SK-N-SH (cell line): Measurements from ENCODE around the gene MAP3K13. TPM values are rescaled to one million over a fixed set of nuclear protein-coding genes. Genes with fewer than 3 reads are reported as not detected.

Source experiments
- CTCF ChIA-PET: fragments of 300-600, 350-600 bp; formaldehyde crosslinking; extraction: SDS; loops from one replicate; lab custom pipeline; 2021; lab: Yijun Ruan, JAX
- POLR2A ChIA-PET: fragments of 350-600 bp; sonication (Branson Sonifier 250); formaldehyde crosslinking; extraction: SDS; loops from one replicate; lab custom pipeline; 2020; ENCODE audit warnings: antibody characterized with exemption, inconsistent platforms; lab: Yijun Ruan, JAX
- DNase-seq: peaks from one replicate; pipeline ENCODE4 v3.0.0; 2012
- H2AFZ ChIP-seq: fragments of 200-600 bp; sonication (generic); 2 replicates; pipeline ENCODE4 v1.8.1; 2016; ENCODE audit warnings: antibody characterized with exemption, mild to moderate bottlenecking, low read depth
- H3F3A ChIP-seq: fragments of 200-600 bp; sonication (generic); replicated peaks from 2 replicates; pipeline ENCODE3; 2016; ENCODE audit warnings: antibody characterized with exemption, mild to moderate bottlenecking; ENCODE audit not compliant: insufficient read depth
- H3K27ac ChIP-seq, 2 experiments: fragments of 200-500 bp in 1 of 2; fragments of 200-600 bp in 1 of 2; sonication (Bioruptor generic) in 1 of 2; sonication (generic), shearing (Covaris generic) in 1 of 2; 2 replicates each; pipeline versions ENCODE4 v1.5.1 to v1.6.1; 2014 to 2016; ENCODE audit warnings: low read depth in 2 of 2, inconsistent platforms in 1 of 2, low read length in 1 of 2, mild to moderate bottlenecking in 1 of 2, mixed read lengths in 1 of 2
- H3K27me3 ChIP-seq: fragments of 200-600 bp; sonication (generic), shearing (Covaris generic); 2 replicates; pipeline ENCODE4 v1.6.1; 2016; ENCODE audit warnings: mixed run types; ENCODE audit not compliant: insufficient read depth
- H3K36me3 ChIP-seq, 2 experiments: fragments of 200-500 bp in 1 of 2; fragments of 200-600 bp in 1 of 2; sonication (Bioruptor generic) in 1 of 2; sonication (generic) in 1 of 2; replicated peaks in 1 of 2; 2 replicates each; pipeline versions ENCODE3 to v1.5.1; 2014 to 2016; ENCODE audit warnings: low read length in 1 of 2, mild to moderate bottlenecking in 1 of 2; ENCODE audit not compliant: insufficient read depth in 2 of 2, control insufficient read depth in 1 of 2
- H3K4me1 ChIP-seq, 2 experiments: fragments of 200-500 bp in 1 of 2; fragments of 200-600 bp in 1 of 2; sonication (Bioruptor generic) in 1 of 2; sonication (generic), shearing (Covaris generic) in 1 of 2; 2 replicates each; pipeline versions ENCODE4 v1.5.1 to v1.6.1; 2014 to 2016; ENCODE audit warnings: low read depth in 1 of 2, low read length in 1 of 2, mixed run types in 1 of 2; ENCODE audit not compliant: insufficient read depth in 2 of 2, control insufficient read depth in 1 of 2
- H3K4me2 ChIP-seq: fragments of 200-600 bp; sonication (generic), shearing (Covaris generic); 2 replicates; pipeline ENCODE4 v1.6.1; 2017; ENCODE audit warnings: mixed run types
- H3K4me3 ChIP-seq, 2 experiments: fragments of 200-500 bp in 1 of 2; fragments of 200-600 bp in 1 of 2; sonication (Bioruptor generic) in 1 of 2; sonication (generic), shearing (Covaris generic) in 1 of 2; 2 replicates each; pipeline versions ENCODE4 v1.5.1 to v1.8.1; 2014 to 2016; ENCODE audit warnings: low read depth in 2 of 2, inconsistent platforms in 1 of 2, low read length in 1 of 2, mild to moderate bottlenecking in 1 of 2, mixed read lengths in 1 of 2, moderate library complexity in 1 of 2
- H3K79me2 ChIP-seq: fragments of 200-600 bp; sonication (generic); 2 replicates; pipeline ENCODE4 v1.8.1; 2017; ENCODE audit warnings: mild to moderate bottlenecking; ENCODE audit not compliant: insufficient read depth
- H3K9ac ChIP-seq: fragments of 200-600 bp; sonication (generic); 2 replicates; pipeline ENCODE4 v1.6.1; 2017; ENCODE audit warnings: mixed run types
- H3K9me2 ChIP-seq: fragments of 200-600 bp; sonication (generic); 2 replicates; pipeline ENCODE4 v1.6.1; 2017; ENCODE audit warnings: mixed run types
- H3K9me3 ChIP-seq: fragments of 200-600 bp; sonication (generic); 2 replicates; pipeline ENCODE4 v1.6.1; 2017; ENCODE audit warnings: mixed run types, mild to moderate bottlenecking, moderate library complexity
- H4K20me1 ChIP-seq: fragments of 200-600 bp; sonication (generic); 2 replicates; pipeline ENCODE4 v1.6.1; 2017; ENCODE audit warnings: mild to moderate bottlenecking, mixed run types; ENCODE audit not compliant: insufficient read depth
- EP300 ChIP-seq, 2 experiments: IDR thresholded peaks; 2 replicates each; pipeline versions ENCODE4 v1.4.0 to v1.6.1; 2012; ENCODE audit warnings: borderline replicate concordance in 1 of 2, low read depth in 1 of 2, low read length in 1 of 2
- EZH2phosphoT487 ChIP-seq: fragments of 200-600 bp; sonication (generic); IDR thresholded peaks from 2 replicates; pipeline ENCODE4 v1.6.1; 2017; ENCODE audit warnings: low read depth, mixed run types, mild to moderate bottlenecking, antibody characterized with exemption, moderate library complexity, borderline replicate concordance
- FOSL2 ChIP-seq: IDR thresholded peaks from 2 replicates; pipeline ENCODE4 v1.4.0; 2012; ENCODE audit warnings: low read depth, mild to moderate bottlenecking, moderate library complexity, borderline replicate concordance
- GABPA ChIP-seq: IDR thresholded peaks from 2 replicates; pipeline ENCODE4 v1.4.0; 2012; ENCODE audit warnings: low read depth, mild to moderate bottlenecking
- GATA2 ChIP-seq: sonication (generic); formaldehyde crosslinking; IDR thresholded peaks from 2 replicates; pipeline ENCODE4 v1.5.0; 2020; ENCODE audit warnings: mild to moderate bottlenecking, missing genetic modification reagents
- JUND ChIP-seq: IDR thresholded peaks from 2 replicates; pipeline ENCODE4 v1.4.0; 2012
- MEF2A ChIP-seq: IDR thresholded peaks from 2 replicates; pipeline ENCODE4 v1.4.0; 2012; ENCODE audit warnings: low read depth, borderline replicate concordance
- MXI1 ChIP-seq: IDR thresholded peaks from 2 replicates; pipeline ENCODE4 v1.6.1; 2012; ENCODE audit warnings: mild to moderate bottlenecking, low read depth, low read length, improper control_type of control experiment
- NFIC ChIP-seq: IDR thresholded peaks from 2 replicates; pipeline ENCODE4 v1.4.0; 2012; ENCODE audit warnings: borderline replicate concordance
- NRF1 ChIP-seq: IDR thresholded peaks from 2 replicates; pipeline ENCODE4 v1.6.1; 2012; ENCODE audit warnings: low read depth, mild to moderate bottlenecking, low read length
- RAD21 ChIP-seq: IDR thresholded peaks from 2 replicates; pipeline ENCODE4 v1.6.1; 2012; ENCODE audit warnings: mild to moderate bottlenecking, low read length
- RCOR1 ChIP-seq: fragments of 150-350 bp; IDR thresholded peaks from 2 replicates; pipeline ENCODE4 v1.6.1; 2017; ENCODE audit warnings: antibody characterized with exemption, low read length
- RFX5 ChIP-seq: IDR thresholded peaks from 2 replicates; pipeline ENCODE4 v1.6.1; 2012; ENCODE audit warnings: mild to moderate bottlenecking, improper control_type of control experiment, low read length
- RXRA ChIP-seq: IDR thresholded peaks from 2 replicates; pipeline ENCODE4 v1.4.0; 2012; ENCODE audit warnings: low read depth, mild to moderate bottlenecking, borderline replicate concordance
- SIN3A ChIP-seq: IDR thresholded peaks from 2 replicates; pipeline ENCODE4 v1.6.1; 2012; ENCODE audit warnings: low read depth, mild to moderate bottlenecking, low read length, moderate library complexity, borderline replicate concordance
- SMC3 ChIP-seq: IDR thresholded peaks from 2 replicates; pipeline ENCODE4 v1.6.1; 2012; ENCODE audit warnings: low read depth, low read length, improper control_type of control experiment
- TAF1 ChIP-seq: IDR thresholded peaks from 2 replicates; pipeline ENCODE4 v1.6.1; 2012; ENCODE audit warnings: low read depth, mild to moderate bottlenecking, low read length, moderate library complexity, borderline replicate concordance
- TCF12 ChIP-seq: IDR thresholded peaks from 2 replicates; pipeline ENCODE4 v1.4.0; 2012
- TEAD4 ChIP-seq: IDR thresholded peaks from 2 replicates; pipeline ENCODE4 v1.4.0; 2012; ENCODE audit warnings: mild to moderate bottlenecking, borderline replicate concordance; ENCODE audit not compliant: insufficient read depth
- WGBS: methylation state at CpG from one replicate; pipeline ENCODE4 v1.1.6; 2017; ENCODE audit warnings: low lambda C conversion rate; 5-methylcytosine and 5-hydroxymethylcytosine counted together
- polyA plus RNA-seq, 3 experiments: library from polyadenylated mRNA; depleted of rRNA; stranded (reverse); fragments of >200 nt; gene quantifications; 2 replicates each; pipeline ENCODE4 v1.2.3, GENCODE V29; 2012
- TF ChIP-seq, protein P1 (sequence below): IDR thresholded peaks from 2 replicates; pipeline ENCODE4; 2012
- TF ChIP-seq, protein P2 (sequence below): IDR thresholded peaks from 2 replicates; pipeline ENCODE4 v1.4.0; 2012; ENCODE audit warnings: low read depth
- TF ChIP-seq, protein P3 (sequence below): IDR thresholded peaks from 2 replicates; pipeline ENCODE4 v1.4.0; 2012; ENCODE audit warnings: low read depth, borderline replicate concordance
- TF ChIP-seq, protein P4 (sequence below): fragments of 150-350 bp; IDR thresholded peaks from 2 replicates; pipeline ENCODE4 v1.6.1; 2017; ENCODE audit warnings: antibody characterized with exemption, low read length, low read depth, borderline replicate concordance
- TF ChIP-seq, protein P5 (sequence below): fragments of 150-350 bp; IDR thresholded peaks from 2 replicates; pipeline ENCODE4 v1.6.1; 2016; ENCODE audit warnings: mild to moderate bottlenecking, low read depth, low read length

MAP3K13 gene
- polyA plus RNA-seq, 1 of the 3 experiments (the other 2 are of a cell fraction): 9.1 TPM

DNA sequence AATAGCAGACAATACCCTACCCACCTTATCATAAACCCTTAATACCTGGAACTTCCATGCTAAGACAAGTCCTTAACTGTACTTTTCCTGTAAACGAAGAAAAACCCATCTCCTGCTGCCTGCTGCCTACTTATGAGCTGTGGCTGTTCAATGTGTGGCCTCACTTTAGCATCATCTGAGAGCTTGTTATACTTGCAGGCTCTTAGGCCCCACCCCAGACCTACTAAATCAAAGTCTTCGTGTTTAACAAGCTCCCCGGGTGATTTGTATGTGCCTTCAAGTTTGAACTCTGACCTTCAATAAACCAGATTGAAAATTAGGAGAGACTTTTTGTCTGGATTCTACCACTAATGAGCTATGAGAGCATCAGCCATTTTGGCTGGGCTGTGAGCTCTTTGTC is 106.6 kb downstream of the MAP3K13 start:
- DNase-seq: no peak
- Histone ChIP-seq H2AFZ (no peak overlapping the region), H3K4me1 (no peaks in the 10 kb centered on the region), H3K9ac (no peak overlapping the region), H3K4me2 (no peak overlapping the region), H3K36me3 (peaks cover 0 to 20% of the 10 kb centered on the region in 2 experiments), H3F3A (no peaks in the 10 kb centered on the region), H3K9me3 (no peaks in the 10 kb centered on the region), H3K9me2 (no peaks in the 10 kb centered on the region), H3K4me3 (no peak overlapping the region), H3K79me2 (no peaks in the 10 kb centered on the region), H3K27ac (no peak overlapping the region), H3K27me3 (no peaks in the 10 kb centered on the region), H4K20me1 (no peaks in the 10 kb centered on the region)
- no peak for TF ChIP-seq MXI1
- no peak for TF ChIP-seq GATA2 (CRISPR knock-in tag)
- TF ChIP-seq, protein P1, sequence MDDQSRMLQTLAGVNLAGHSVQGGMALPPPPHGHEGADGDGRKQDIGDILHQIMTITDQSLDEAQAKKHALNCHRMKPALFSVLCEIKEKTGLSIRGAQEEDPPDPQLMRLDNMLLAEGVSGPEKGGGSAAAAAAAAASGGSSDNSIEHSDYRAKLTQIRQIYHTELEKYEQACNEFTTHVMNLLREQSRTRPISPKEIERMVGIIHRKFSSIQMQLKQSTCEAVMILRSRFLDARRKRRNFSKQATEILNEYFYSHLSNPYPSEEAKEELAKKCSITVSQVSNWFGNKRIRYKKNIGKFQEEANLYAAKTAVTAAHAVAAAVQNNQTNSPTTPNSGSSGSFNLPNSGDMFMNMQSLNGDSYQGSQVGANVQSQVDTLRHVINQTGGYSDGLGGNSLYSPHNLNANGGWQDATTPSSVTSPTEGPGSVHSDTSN: no peak
- TF ChIP-seq, protein P2, sequence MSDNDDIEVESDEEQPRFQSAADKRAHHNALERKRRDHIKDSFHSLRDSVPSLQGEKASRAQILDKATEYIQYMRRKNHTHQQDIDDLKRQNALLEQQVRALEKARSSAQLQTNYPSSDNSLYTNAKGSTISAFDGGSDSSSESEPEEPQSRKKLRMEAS: no peak
- TF ChIP-seq SMC3: no peak
- no peak for TF ChIP-seq MEF2A
- TF ChIP-seq, protein P3, sequence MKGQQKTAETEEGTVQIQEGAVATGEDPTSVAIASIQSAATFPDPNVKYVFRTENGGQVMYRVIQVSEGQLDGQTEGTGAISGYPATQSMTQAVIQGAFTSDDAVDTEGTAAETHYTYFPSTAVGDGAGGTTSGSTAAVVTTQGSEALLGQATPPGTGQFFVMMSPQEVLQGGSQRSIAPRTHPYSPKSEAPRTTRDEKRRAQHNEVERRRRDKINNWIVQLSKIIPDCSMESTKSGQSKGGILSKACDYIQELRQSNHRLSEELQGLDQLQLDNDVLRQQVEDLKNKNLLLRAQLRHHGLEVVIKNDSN: no peak
- TF ChIP-seq RCOR1: no peak
- no peak for TF ChIP-seq NFIC
- no peak for TF ChIP-seq TEAD4
- no peak for TF ChIP-seq JUND
- TF ChIP-seq RAD21: no peak
- no peak for TF ChIP-seq SIN3A
- CTCF ChIA-PET: interaction anchor here (1.6 kb wide), 1 partner anchor 17 kb away, joined by 3 read pairs; no protein-coding TSS in a partner anchor
- POLR2A ChIA-PET: no interaction called here
- WGBS: 77% methylated on average over 3 of the region's 3 CpGs

DNA sequence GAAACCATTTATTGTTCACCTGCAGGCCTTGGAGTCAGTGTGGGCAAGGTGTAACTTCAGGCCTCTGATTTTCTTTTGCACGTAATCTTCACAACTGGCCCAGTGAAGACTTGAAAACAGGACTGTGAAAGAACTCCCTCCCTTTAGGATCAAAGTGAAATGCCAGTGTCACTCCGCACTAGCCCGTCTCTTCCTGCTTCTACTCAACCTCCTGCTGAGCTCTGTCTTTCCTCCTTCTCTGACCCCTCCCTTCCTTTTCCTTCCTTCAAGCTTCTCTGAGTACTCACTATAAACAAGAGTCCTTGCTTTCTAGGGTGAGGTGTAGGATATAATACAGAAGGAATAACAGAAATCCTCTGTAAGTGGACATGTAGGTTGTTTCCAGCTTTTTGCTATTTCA is 107.4 kb downstream of the MAP3K13 start:
- Histone ChIP-seq H4K20me1 (no peaks in the 10 kb centered on the region), H2AFZ (no peak overlapping the region), H3K27me3 (no peaks in the 10 kb centered on the region), H3K79me2 (no peaks in the 10 kb centered on the region), H3F3A (no peaks in the 10 kb centered on the region), H3K4me2 (no peak overlapping the region), H3K4me1 (no peaks in the 10 kb centered on the region), H3K9ac (no peak overlapping the region), H3K27ac (no peak overlapping the region), H3K9me2 (no peaks in the 10 kb centered on the region), H3K4me3 (no peak overlapping the region), H3K36me3 (peaks cover 0 to 20% of the 10 kb centered on the region in 2 experiments), H3K9me3 (no peaks in the 10 kb centered on the region)
- ChIA-PET POLR2A (no interaction called here), CTCF (no interaction called here)
- DNase-seq: no peak
- 88% methylated on average over 3 of the region's 3 CpGs for WGBS
- TF ChIP-seq JUND: no peak
- no peak for TF ChIP-seq RAD21
- no peak for TF ChIP-seq GATA2 (CRISPR knock-in tag)
- no peak for TF ChIP-seq NRF1
- TF ChIP-seq, protein P2: no peak
- no peak for TF ChIP-seq RFX5
- no peak for TF ChIP-seq EZH2phosphoT487
- TF ChIP-seq, protein P3: no peak
- TF ChIP-seq GABPA: no peak
- no peak for TF ChIP-seq FOSL2
- TF ChIP-seq, protein P4, sequence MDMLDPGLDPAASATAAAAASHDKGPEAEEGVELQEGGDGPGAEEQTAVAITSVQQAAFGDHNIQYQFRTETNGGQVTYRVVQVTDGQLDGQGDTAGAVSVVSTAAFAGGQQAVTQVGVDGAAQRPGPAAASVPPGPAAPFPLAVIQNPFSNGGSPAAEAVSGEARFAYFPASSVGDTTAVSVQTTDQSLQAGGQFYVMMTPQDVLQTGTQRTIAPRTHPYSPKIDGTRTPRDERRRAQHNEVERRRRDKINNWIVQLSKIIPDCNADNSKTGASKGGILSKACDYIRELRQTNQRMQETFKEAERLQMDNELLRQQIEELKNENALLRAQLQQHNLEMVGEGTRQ: no peak
- TF ChIP-seq RXRA: no peak
- TF ChIP-seq NFIC: no peak
- TF ChIP-seq EP300 (IDR thresholded peaks at IDR 0.05; ENCODE audit: borderline replicate concordance in 1 of 2, low read depth in 1 of 2, low read length in 1 of 2): no peak
- TF ChIP-seq, protein P5, sequence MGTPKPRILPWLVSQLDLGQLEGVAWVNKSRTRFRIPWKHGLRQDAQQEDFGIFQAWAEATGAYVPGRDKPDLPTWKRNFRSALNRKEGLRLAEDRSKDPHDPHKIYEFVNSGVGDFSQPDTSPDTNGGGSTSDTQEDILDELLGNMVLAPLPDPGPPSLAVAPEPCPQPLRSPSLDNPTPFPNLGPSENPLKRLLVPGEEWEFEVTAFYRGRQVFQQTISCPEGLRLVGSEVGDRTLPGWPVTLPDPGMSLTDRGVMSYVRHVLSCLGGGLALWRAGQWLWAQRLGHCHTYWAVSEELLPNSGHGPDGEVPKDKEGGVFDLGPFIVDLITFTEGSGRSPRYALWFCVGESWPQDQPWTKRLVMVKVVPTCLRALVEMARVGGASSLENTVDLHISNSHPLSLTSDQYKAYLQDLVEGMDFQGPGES: no peak
- no peak for TF ChIP-seq TCF12
- no peak for TF ChIP-seq TAF1
